Measurements from ENCODE around the gene BICDL2.
"Not testable (repeated sequence)": the region's sequence is repeated elsewhere in the genome, so short reads cannot be mapped to it uniquely, and the experiment has no call there.

BICDL2 gene, protein sequence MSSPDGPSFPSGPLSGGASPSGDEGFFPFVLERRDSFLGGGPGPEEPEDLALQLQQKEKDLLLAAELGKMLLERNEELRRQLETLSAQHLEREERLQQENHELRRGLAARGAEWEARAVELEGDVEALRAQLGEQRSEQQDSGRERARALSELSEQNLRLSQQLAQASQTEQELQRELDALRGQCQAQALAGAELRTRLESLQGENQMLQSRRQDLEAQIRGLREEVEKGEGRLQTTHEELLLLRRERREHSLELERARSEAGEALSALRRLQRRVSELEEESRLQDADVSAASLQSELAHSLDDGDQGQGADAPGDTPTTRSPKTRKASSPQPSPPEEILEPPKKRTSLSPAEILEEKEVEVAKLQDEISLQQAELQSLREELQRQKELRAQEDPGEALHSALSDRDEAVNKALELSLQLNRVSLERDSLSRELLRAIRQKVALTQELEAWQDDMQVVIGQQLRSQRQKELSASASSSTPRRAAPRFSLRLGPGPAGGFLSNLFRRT

GRCh38 chr16:3036726-3037315, at the start of gene BICDL2:
TSS of gene BICDL2 (minus strand) at chr16:3036944. CDS start at chr16:3035496, 1,448 bp downstream.
- no peak for DNase-seq

DNA sequence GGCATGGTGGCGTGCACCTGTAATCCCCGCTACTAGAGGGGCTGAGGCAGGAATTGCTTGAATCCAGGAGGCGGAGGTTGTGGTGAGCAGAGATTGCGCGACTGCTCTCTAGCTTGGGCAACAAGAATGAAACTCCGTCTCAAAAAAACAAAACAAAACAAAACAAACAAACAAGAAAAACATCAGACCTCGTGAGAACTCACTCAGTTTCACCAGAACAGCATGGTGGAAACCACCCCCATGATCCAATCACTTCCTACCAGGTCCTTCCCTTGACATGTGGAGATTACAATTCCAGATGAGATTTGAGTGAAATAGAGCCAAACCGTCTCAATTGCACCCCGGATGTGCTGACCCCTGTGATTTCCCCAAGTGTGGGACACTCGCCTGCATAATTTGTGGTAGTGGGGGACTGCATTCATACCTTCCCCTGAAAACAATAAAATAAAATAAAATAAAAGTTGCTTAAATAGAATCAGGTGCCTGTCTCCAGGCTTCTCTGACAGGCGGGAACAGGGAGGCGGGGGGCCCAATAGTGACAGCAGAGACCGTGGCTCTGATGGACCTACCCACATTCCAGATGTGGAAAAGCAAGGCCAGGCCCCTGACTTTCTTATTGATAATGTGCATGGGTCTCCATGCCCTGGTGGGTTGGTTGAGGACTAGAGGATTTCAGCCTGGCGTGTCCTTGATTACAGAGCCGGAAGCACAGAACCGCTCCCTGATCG, 49.3 kb upstream of the BICDL2 start:
- no peak for DNase-seq

GRCh38 chr16:3084969-3085670, 48.4 kb upstream of the BICDL2 start:
- DNase-seq, result no peak

DNA sequence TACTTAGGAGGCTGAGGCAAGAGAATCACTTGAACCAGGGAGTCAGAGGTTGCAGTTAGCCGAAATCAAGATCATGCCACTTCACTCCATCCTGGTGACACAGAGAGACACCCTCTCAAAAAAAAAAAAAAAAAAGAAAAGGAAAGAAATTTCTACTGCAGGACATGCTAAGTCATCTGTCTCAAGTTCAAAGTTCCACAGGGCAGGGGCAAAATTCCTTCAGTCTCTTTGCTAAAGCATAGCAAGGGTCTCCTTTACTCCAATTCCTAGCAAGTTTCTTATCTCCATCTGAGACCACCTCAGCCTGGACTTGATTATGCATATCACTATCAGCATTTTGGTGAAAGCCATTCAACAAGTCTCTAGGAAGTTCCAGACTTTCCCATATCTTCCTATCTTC, 47.7 kb upstream of the BICDL2 start:
- no peak for DNase-seq

GRCh38 chr16:3083408-3083807, 46.7 kb upstream of the BICDL2 start:
- DNase-seq, result not testable (repeated sequence)

DNA sequence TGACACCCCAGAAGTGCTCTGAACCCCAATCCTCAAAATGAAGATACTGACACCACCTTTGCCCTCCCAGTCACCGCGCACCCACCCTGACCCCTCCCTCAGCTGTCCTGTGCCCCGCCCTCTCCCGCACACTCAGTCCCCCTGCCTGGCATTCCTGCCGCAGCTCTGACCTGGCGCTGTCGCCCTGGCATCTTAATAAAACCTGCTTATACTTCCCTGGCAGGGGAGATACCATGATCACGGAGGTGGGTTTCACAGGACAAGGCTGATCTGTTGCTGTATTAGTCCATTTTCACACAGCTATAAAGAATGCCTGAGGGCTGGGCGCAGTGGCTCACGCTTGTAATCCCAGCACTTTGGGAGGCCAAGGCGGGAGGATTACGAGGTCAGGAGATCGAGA, 45.2 kb upstream of the BICDL2 start:
- DNase-seq, result not testable (repeated sequence)

DNA sequence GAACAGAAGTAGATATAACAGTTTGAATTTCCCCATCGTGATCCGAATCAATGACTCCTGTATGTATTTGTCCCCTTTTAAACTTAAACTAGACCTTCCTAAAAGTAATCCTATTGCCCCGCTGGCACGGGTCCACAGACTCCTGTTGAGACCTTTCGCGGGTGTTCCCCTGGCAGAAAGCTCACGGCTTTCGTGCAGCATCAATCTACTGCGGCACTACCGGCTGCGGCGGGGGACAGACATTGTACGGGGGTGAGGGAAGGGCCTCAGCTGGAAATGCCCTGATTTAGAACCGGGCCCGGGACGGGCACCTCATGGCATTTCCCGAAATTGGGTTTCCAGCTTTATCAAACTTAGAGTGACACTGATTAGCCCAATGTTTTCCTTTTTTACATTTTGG, 43.3 kb upstream of the BICDL2 start:
- DNase-seq, result no peak

DNA sequence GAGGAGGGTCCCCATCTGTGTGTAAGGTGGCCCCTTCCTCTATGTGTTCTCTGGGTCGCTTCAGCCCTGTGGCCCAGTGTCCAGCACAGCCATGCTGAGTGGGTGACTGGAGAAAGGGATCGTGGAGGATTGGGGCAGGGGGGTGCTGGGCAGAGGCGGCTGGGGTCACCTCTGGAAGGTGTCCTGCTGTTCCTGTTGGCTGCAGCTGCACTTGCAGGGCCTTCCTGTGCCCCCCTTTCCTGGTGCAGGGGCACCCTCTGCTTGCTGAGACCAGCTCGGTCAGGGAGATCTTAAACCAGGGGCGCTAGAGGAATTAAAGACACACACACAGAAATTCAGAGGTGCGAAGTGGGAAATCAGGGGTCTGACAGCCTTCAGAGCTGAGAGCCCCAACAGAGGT, 39.8 kb upstream of the BICDL2 start:
- DNase-seq, result no peak

- DNase-seq, result not testable (repeated sequence)
Measured at GRCh38 chr16:3075946-3076345, 39.2 kb upstream of the BICDL2 start.

DNA sequence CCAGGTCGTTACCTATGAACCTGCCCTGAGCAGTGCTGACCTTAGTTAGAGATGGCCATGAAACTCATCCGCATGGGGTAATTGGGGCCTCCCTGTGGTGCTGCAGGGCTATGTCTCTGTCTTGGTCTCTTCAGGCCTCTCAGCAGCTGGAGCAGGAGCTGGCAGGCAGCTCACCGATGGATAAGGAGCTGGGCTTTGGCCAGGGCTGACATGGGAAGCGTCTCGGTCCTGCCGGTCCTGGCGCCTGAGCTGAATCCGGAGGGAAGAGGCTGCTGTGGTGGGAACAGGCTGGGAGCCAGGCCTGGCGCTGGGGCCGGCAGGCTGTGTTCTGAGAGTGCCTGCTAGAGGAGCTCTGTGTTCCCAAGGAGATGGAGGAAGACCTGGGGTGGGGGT, 38.8 kb upstream of the BICDL2 start:
- DNase-seq, result peak; percentile 71

- DNase-seq, result no peak
Measured at GRCh38 chr16:3074860-3075522, 38.2 kb upstream of the BICDL2 start.

DNA sequence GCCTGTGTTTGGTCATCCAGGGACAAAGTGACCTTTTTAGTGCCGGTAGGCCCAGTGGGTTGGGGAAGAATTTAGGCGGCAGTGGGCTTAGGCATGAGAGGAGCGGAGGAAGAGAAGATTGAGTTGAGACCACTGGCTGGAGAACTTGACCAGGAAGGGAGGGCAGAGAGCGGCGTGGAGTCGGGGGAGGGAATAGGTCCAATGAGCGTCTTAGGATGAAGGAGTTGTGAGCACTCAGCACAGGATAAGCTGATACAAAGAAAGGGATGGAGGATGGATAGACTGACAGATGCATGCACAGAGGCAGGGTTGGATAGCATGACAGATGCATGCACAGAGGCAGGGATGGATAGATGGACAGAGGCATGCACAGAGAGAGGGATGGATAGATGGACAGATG, 36.7 kb upstream of the BICDL2 start:
- no peak for DNase-seq

DNA sequence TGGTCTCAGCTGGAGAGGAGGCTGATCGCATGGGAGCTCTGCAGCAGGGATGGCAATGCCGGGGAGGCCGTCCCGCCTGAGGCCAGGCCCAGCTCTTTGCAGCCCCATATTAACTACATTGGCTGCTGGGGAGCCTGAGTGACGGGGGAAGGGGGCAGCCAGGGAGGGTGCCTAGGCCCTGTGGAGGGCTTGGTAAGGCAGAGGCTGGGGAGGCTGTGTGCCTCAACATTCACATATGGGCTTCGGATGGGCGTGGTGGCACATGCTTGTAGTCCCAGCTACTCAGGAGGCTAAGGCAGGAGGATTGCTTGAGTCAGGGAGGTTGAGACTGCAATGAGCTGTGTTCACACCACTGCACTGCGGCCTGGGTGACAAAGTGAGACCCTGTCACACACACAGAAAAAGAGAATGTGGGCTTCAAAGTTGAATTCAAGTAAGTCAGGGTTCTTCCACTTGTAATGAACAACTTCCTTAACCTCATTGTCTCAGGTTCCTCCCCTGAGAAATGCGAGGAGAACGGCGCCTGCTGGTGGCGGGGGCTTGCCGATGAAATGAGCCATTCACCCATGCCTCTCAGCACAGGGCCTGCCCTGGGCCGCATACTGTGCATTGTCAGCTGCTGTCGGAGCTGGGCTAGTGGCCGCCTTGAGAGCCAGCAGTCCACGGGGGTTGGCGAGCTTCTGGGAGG, 36.0 kb upstream of the BICDL2 start:
- DNase-seq, result not testable (repeated sequence)

GRCh38 chr16:3072148-3072547, 35.4 kb upstream of the BICDL2 start:
- DNase-seq, result not testable (repeated sequence)

DNA sequence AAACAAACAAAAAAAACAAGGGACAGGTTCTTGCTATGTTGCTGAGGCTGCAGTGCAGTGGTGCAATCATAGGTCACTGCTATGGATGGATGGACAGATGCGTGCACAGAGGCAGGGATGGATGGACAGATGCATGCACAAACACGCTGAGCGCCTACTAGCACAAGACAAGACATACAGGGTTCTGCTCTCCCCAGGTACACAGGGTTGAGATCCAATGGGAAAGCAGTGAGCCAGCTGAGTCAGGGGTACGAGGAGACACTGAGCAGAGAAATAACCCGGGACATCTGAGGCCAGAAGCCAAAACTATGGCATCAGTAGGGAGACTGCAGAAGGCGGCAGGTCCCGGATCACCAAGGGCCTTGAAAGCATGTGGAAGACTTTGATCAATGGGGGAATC, 34.9 kb upstream of the BICDL2 start:
- no peak for DNase-seq

DNA sequence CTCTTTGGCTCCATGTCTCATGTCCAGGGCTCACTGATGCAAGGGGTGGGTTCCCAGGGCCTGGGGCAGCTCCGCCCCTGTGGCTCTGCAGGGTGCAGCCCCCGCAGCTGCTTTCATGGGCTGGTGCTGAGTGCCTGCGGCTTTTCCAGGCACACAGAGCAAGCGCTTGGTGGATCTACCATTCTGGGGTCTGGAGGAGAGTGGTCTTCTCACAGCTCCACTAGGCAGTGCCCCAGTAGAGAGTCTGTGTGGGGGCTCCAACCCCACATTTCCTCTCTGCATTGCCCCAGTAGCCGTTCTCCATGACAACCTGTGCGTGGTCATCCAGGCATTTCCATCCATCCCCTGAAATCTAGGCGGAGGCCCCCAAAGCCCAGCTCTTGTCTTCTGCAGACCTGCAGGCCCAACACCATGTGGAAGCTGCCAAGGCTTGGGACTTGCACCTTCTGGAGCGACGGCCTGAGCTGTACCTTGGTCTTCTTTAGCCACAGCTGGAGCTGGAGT, 33.9 kb upstream of the BICDL2 start:
- DNase-seq, result no peak

GRCh38 chr16:3069146-3069545, 32.4 kb upstream of the BICDL2 start:
- not testable (repeated sequence) for DNase-seq

DNA sequence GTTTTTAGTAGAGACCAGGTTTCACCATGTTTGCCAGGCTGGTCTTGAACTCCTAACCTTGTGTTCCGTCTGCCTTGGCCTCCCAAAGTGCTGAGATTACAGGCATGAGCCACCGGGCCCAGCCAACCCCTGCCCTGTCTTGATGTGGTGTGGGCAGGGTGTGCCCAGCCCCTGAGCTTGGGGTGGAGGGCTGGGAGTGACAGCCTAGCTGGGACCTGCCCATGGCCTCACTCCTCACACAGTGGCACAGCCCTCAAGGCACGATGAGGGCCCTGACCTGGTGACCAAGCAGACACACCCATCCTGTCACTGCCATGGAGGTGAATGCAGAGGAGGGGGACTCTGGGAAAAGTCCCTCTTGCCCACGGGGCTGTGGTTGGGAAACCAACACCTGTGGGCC, 31.7 kb upstream of the BICDL2 start:
- no peak for DNase-seq

DNA sequence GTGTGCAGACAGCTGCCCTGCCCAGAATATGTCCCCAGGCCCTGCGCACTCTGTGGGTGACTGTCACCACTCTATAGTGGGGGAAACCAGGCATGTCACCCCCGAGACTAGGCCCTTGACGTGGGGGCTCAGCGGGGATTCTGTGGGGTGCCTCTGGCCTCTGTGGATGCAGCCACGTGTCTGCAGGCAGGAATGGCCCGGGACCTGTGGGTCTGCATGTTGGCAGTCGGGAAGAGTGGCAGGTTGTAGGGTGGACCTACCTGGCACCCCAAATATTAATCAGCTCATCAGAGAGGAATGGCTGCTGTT, 29.6 kb upstream of the BICDL2 start:
- no peak for DNase-seq

DNA sequence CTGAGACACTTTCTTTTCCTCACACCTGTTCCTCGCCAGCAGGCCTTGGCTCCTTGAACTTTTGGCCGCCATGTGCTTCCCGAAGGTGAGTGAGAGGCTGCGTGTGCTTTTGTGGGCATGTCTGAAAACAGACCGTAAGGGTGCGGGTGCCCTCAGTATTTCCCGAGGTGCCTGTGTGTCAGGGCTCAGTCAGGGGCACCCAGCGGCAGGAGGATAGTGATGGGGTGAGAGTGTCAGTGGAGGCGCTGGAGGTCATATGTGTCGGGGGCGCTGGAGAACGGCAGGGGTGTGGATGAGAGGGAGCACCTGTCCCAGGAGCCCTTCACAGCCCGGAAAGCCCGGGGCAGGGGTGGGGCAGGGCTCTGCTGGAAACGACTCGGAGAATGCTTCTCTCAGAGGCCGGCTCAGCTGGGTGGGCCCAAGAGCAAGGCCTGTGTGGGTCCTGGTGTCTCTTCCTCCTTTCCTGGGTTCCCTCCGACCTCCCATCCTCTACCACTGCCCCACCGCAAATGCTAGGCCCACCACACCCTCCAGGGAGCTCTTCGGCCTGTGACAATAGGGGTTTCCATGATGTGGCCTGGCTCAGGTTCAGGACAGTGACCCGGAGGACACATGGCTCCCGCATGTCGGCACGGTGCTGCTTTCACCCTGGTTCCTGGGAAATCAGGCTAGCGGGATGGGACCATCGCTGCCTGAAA, 29.1 kb upstream of the BICDL2 start:
- no peak for DNase-seq

- DNase-seq, result peak; percentile 74
Measured at GRCh38 chr16:3065069-3065741, 28.5 kb upstream of the BICDL2 start, which contains the start of gene IL32. TSS of gene IL32 (plus strand) at chr16:3065640. CDS start at chr16:3065812, 172 bp downstream.
